ENCODE results near the gene SLC28A2. TPM values are rescaled to one million over a fixed set of nuclear protein-coding genes. Genes with fewer than 3 reads are reported as not detected.

SLC28A2 gene
- total and polyA plus RNA-seq, 2 of the 13 experiments (the other 11 are each of a cell fraction or from before 2014, with no cell fraction given), result 0.01 to 0.11 TPM

- TF ChIP-seq FOXO1 (CRISPR knock-in tag; IDR thresholded peaks at IDR 0.05) (peak; percentile 61), HDAC6 (IDR thresholded peaks at IDR 0.05; ENCODE audit: low read depth, low read length) (no peak), JUNB (CRISPR knock-in tag; IDR thresholded peaks at IDR 0.05; ENCODE audit: borderline replicate concordance) (peak; percentile 43), ZBTB42 (CRISPR knock-in tag; IDR thresholded peaks at IDR 0.05) (peak; percentile 78; the same call in 1 of the 2 replicates), KAT8 (CRISPR knock-in tag; IDR thresholded peaks at IDR 0.05) (peak; percentile 93), SOX6 (IDR thresholded peaks at IDR 0.05) (no peak), SOX6 (CRISPR knock-in tag; IDR thresholded peaks at IDR 0.05) (peak; percentile 55), ZNF264 (CRISPR knock-in tag; IDR thresholded peaks at IDR 0.05) (no peak), KIAA2018 (CRISPR knock-in tag; IDR thresholded peaks at IDR 0.05; ENCODE audit: borderline replicate concordance) (0 out of 2 replicates have a peak, but pooled peaks have one; percentile 44), ZC3H13 (CRISPR knock-in tag; IDR thresholded peaks at IDR 0.05) (no peak), ARID5B (CRISPR knock-in tag; IDR thresholded peaks at IDR 0.05) (peak; percentile 31; the same call in 1 of the 2 replicates), ZNF607 (CRISPR knock-in tag; IDR thresholded peaks at IDR 0.05; ENCODE audit: borderline replicate concordance) (0 out of 2 replicates have a peak, but pooled peaks have one; percentile 32), ZNF513 (CRISPR knock-in tag; conservative IDR thresholded peaks at IDR 0.05) (no peak)
- TF ChIP-seq, protein P1, sequence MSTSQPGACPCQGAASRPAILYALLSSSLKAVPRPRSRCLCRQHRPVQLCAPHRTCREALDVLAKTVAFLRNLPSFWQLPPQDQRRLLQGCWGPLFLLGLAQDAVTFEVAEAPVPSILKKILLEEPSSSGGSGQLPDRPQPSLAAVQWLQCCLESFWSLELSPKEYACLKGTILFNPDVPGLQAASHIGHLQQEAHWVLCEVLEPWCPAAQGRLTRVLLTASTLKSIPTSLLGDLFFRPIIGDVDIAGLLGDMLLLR (CRISPR knock-in tag; IDR thresholded peaks at IDR 0.05), result peak; percentile 70; the same call in 1 of the 2 replicates
Measured at GRCh38 chr15:45279024-45279698, 27.1 kb downstream of the SLC28A2 start (continued).
